Hindlimb muscle (tissue), 1 donor: ENCODE results near the gene DNAJC21. TPM values are rescaled to one million over a fixed set of nuclear protein-coding genes. Genes with fewer than 3 reads are reported as not detected.
"Not testable (repeated sequence)": the region's sequence is repeated elsewhere in the genome, so short reads cannot be mapped to it uniquely, and the experiment has no call there.

Source experiments
- DNase-seq: peaks from one replicate; pipeline ENCODE4 v3.0.0-alpha.2; 2013
- polyA plus RNA-seq: library from polyadenylated mRNA; unstranded; fragments of 120-200 nt; gene quantifications from one replicate; pipeline ENCODE4 v1.2.1, GENCODE V29; 2013; ENCODE audit not compliant: insufficient read length

The DNAJC21 gene
- polyA plus RNA-seq: 41.0 TPM

GRCh38 chr5:34929134-34929719 lies at the start of gene DNAJC21:
Gene DNAJC21, plus strand, starts transcription at chr5:34929559. Its CDS starts 261 bp downstream, at chr5:34929820.
- DNase-seq: peak; percentile 98

GRCh38 chr5:34881246-34881645 lies 48.1 kb upstream of the DNAJC21 start:
- DNase-seq: no peak

GRCh38 chr5:34886392-34887119 lies 42.8 kb upstream of the DNAJC21 start:
- DNase-seq: no peak

GRCh38 chr5:34889394-34889793 lies 40.0 kb upstream of the DNAJC21 start:
- no peak for DNase-seq

- peak; percentile 93 for DNase-seq
These were observed 37.4 kb upstream of the DNAJC21 start for GRCh38 chr5:34891981-34892380.

GRCh38 chr5:34892414-34892813 lies 36.9 kb upstream of the DNAJC21 start:
- DNase-seq: no peak

- no peak for DNase-seq
These were observed 34.6 kb upstream of the DNAJC21 start for GRCh38 chr5:34894716-34895115.

- DNase-seq: no peak
These were observed 33.5 kb upstream of the DNAJC21 start for GRCh38 chr5:34895641-34896419.

- DNase-seq: no peak
These were observed 31.7 kb upstream of the DNAJC21 start for GRCh38 chr5:34897646-34898045.

- peak; percentile 80 for DNase-seq
These were observed 31.0 kb upstream of the DNAJC21 start for GRCh38 chr5:34898258-34898895.

- no peak for DNase-seq
These were observed 30.3 kb upstream of the DNAJC21 start for GRCh38 chr5:34899066-34899465.

- no peak for DNase-seq
These were observed 28.7 kb upstream of the DNAJC21 start for GRCh38 chr5:34900652-34901051.

- DNase-seq: no peak
These were observed 26.1 kb upstream of the DNAJC21 start for GRCh38 chr5:34903260-34903659.

GRCh38 chr5:34905564-34905963 lies 23.8 kb upstream of the DNAJC21 start:
- DNase-seq: no peak

- DNase-seq: no peak
These were observed 16.3 kb upstream of the DNAJC21 start for GRCh38 chr5:34913072-34913471.

- no peak for DNase-seq
These were observed 14.7 kb upstream of the DNAJC21 start for GRCh38 chr5:34914671-34915138.

GRCh38 chr5:34915139-34915855 lies 14.1 kb upstream of the DNAJC21 start, which contains the start of the genes BRIX1 and RAD1:
Gene BRIX1, plus strand, starts transcription at chr5:34915711. Its CDS starts 28 bp downstream, at chr5:34915739.
Gene RAD1, minus strand, starts transcription at chr5:34915504. Its CDS starts 612 bp downstream, at chr5:34914892.
- DNase-seq: peak; percentile 99

- DNase-seq: no peak
These were observed 13.5 kb upstream of the DNAJC21 start for GRCh38 chr5:34915856-34916192.

GRCh38 chr5:34916518-34916917 lies 12.8 kb upstream of the DNAJC21 start:
- DNase-seq: no peak

GRCh38 chr5:34918025-34918424 lies 11.3 kb upstream of the DNAJC21 start:
- DNase-seq: no peak

- no peak for DNase-seq
These were observed 10.3 kb upstream of the DNAJC21 start for GRCh38 chr5:34919077-34919476.

GRCh38 chr5:34923256-34923655 lies 6.1 kb upstream of the DNAJC21 start:
- DNase-seq: not testable (repeated sequence)
